ENCODE data around the gene FNDC11. TPM values are rescaled to one million over a fixed set of nuclear protein-coding genes. Genes with fewer than 3 reads are reported as not detected.

The FNDC11 gene
- total and polyA plus RNA-seq, 2 of the 13 experiments (the other 11 are each of a cell fraction or from before 2014, with no cell fraction given) = 0.07 TPM; not detected in 1

DNA sequence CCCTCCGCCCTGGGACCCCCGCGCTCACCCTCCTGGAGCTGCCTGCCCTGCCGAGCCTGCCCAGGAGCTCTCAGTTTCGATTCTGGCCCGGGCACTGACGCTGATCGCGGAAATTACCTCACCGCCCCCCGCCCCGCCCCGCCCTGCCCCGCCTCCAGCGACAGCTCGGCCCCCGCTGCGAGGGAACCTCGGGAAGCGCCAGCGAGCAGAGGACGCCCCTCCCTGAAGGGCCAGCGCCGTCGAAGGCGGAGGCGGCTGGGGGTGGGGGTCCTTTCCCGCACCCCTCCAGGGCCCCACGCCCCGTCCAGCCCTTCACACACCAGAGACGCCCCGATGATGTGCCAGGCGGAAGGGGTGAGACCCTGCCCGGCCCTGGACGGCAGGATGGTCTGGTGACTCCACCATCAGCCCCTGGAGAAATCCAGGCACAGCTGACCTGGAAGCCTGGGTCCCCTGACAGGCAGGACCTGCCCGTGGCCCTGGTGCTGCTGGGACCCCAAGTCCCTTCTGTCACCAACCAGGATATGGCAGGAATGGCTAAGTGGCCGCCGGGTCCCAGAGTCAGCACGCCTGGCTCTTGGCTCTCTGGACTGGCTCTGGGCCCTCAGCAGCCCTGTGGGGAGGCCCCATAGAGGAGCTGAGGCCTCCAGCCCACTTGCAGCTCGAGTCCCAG, 20.3 kb downstream of the FNDC11 start, which contains the start of gene HELZ2 (continued):
- TF ChIP-seq, protein P1, sequence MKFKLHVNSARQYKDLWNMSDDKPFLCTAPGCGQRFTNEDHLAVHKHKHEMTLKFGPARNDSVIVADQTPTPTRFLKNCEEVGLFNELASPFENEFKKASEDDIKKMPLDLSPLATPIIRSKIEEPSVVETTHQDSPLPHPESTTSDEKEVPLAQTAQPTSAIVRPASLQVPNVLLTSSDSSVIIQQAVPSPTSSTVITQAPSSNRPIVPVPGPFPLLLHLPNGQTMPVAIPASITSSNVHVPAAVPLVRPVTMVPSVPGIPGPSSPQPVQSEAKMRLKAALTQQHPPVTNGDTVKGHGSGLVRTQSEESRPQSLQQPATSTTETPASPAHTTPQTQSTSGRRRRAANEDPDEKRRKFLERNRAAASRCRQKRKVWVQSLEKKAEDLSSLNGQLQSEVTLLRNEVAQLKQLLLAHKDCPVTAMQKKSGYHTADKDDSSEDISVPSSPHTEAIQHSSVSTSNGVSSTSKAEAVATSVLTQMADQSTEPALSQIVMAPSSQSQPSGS (CRISPR knock-in tag; IDR thresholded peaks at IDR 0.05) = no peak
- TF ChIP-seq ZSCAN12 (CRISPR knock-in tag; IDR thresholded peaks at IDR 0.05) = peak; percentile 82; the same call in 1 of the 2 replicates
- TF ChIP-seq MYNN (CRISPR knock-in tag; IDR thresholded peaks at IDR 0.05; ENCODE audit: low read depth) = 0 out of 2 replicates have a peak, but pooled peaks have one; percentile 81
- no peak; the same call in 1 of the 2 replicates for TF ChIP-seq PITX1 (CRISPR knock-in tag; IDR thresholded peaks at IDR 0.05)
- 0 out of 2 replicates have a peak, but pooled peaks have one; percentile 45 for TF ChIP-seq ZNF350 (CRISPR knock-in tag; IDR thresholded peaks at IDR 0.05; ENCODE audit: borderline replicate concordance, low read depth)
- no peak for TF ChIP-seq ZNF878 (CRISPR knock-in tag; IDR thresholded peaks at IDR 0.05)
- TF ChIP-seq ZNF850 (CRISPR knock-in tag; conservative IDR thresholded peaks at IDR 0.05) = no peak
- TF ChIP-seq SPEN (CRISPR knock-in tag; IDR thresholded peaks at IDR 0.05; ENCODE audit: low read depth) = peak; percentile 77; the same call in 1 of the 2 replicates
- TF ChIP-seq MIXL1 (CRISPR knock-in tag; IDR thresholded peaks at IDR 0.05) = no peak
- no peak for TF ChIP-seq ZNF644 (CRISPR knock-in tag; IDR thresholded peaks at IDR 0.05; ENCODE audit: low read depth)
- TF ChIP-seq EZH2 (conservative IDR thresholded peaks at IDR 0.05; ENCODE audit: low read depth, low read length) = no peak
- no peak for TF ChIP-seq CBX1 (IDR thresholded peaks at IDR 0.05; ENCODE audit: low read depth)
- TF ChIP-seq SNAI1 (CRISPR knock-in tag; IDR thresholded peaks at IDR 0.05; ENCODE audit: borderline replicate concordance) = no peak
- no peak for TF ChIP-seq SMARCC2 (IDR thresholded peaks at IDR 0.05)
- TF ChIP-seq XRCC5 (optimal IDR thresholded peaks at IDR 0.05; ENCODE audit: low read length) = peak; percentile 55
- TF ChIP-seq PRDM4 (CRISPR knock-in tag; IDR thresholded peaks at IDR 0.05; ENCODE audit: borderline replicate concordance) = no peak
- TF ChIP-seq XBP1 (CRISPR knock-in tag; IDR thresholded peaks at IDR 0.05) = no peak
- TF ChIP-seq, protein P2, sequence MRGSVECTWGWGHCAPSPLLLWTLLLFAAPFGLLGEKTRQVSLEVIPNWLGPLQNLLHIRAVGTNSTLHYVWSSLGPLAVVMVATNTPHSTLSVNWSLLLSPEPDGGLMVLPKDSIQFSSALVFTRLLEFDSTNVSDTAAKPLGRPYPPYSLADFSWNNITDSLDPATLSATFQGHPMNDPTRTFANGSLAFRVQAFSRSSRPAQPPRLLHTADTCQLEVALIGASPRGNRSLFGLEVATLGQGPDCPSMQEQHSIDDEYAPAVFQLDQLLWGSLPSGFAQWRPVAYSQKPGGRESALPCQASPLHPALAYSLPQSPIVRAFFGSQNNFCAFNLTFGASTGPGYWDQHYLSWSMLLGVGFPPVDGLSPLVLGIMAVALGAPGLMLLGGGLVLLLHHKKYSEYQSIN (CRISPR knock-in tag; IDR thresholded peaks at IDR 0.05; ENCODE audit: borderline replicate concordance) = no peak
- TF ChIP-seq MATR3 (CRISPR knock-in tag; IDR thresholded peaks at IDR 0.05) = no peak; the same call in 1 of the 2 replicates
- no peak for TF ChIP-seq SIN3B (IDR thresholded peaks at IDR 0.05; ENCODE audit: low read length)
- TF ChIP-seq, protein P3, sequence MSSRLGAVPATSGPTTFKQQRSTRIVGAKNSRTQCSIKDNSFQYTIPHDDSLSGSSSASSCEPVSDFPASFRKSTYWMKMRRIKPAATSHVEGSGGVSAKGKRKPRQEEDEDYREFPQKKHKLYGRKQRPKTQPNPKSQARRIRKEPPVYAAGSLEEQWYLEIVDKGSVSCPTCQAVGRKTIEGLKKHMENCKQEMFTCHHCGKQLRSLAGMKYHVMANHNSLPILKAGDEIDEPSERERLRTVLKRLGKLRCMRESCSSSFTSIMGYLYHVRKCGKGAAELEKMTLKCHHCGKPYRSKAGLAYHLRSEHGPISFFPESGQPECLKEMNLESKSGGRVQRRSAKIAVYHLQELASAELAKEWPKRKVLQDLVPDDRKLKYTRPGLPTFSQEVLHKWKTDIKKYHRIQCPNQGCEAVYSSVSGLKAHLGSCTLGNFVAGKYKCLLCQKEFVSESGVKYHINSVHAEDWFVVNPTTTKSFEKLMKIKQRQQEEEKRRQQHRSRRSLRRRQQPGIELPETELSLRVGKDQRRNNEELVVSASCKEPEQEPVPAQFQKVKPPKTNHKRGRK (CRISPR knock-in tag; IDR thresholded peaks at IDR 0.05) = no peak
- no peak for TF ChIP-seq TERF1 (CRISPR knock-in tag; IDR thresholded peaks at IDR 0.05)
- peak; percentile 94 for TF ChIP-seq ZNF891 (CRISPR knock-in tag; IDR thresholded peaks at IDR 0.05)

Measured in HepG2 (cell line).